Liver (tissue), 9 donors: Measurements from ENCODE around the gene TUBA4A. TPM values are rescaled to one million over a fixed set of nuclear protein-coding genes. Genes with fewer than 3 reads are reported as not detected.
"Not testable (repeated sequence)": the region's sequence is repeated elsewhere in the genome, so short reads cannot be mapped to it uniquely, and the experiment has no call there.

Experiments used
- DNase-seq: peaks from one replicate; pipeline ENCODE4 v3.0.0-alpha.2; 2017; ENCODE audit warnings: low spot score
- H3K27ac ChIP-seq, 2 donors: one replicate each; pipeline ENCODE4 v1.7.0; 2013; ENCODE audit warnings: inconsistent platforms in 2 of 2, low read length in 2 of 2, control low read depth in 1 of 2, low read depth in 1 of 2, mild to moderate bottlenecking in 1 of 2
- H3K27me3 ChIP-seq, 4 donors: one replicate each; pipeline versions ENCODE4 v1.6.1 to v1.7.0; 2013; ENCODE audit warnings: low read length in 3 of 4, inconsistent platforms in 1 of 4, mild to moderate bottlenecking in 1 of 4, moderate library complexity in 1 of 4; ENCODE audit not compliant: control insufficient read depth in 4 of 4, insufficient read depth in 4 of 4
- H3K36me3 ChIP-seq, 4 donors: one replicate each; pipeline versions ENCODE4 v1.6.1 to v1.7.0; 2013; ENCODE audit warnings: low read length in 3 of 4, mild to moderate bottlenecking in 3 of 4, low read depth in 1 of 4, moderate library complexity in 1 of 4; ENCODE audit not compliant: control insufficient read depth in 4 of 4, insufficient read depth in 3 of 4
- H3K4me1 ChIP-seq, 4 donors: one replicate each; pipeline versions ENCODE4 v1.6.1 to v1.7.0; 2013; ENCODE audit warnings: low read length in 3 of 4, mild to moderate bottlenecking in 3 of 4, moderate library complexity in 1 of 4; ENCODE audit not compliant: control insufficient read depth in 4 of 4, insufficient read depth in 4 of 4
- H3K4me3 ChIP-seq, 3 donors: one replicate each; pipeline versions ENCODE4 v1.6.1 to v1.7.0; 2013; ENCODE audit warnings: low read length in 3 of 3, control low read depth in 1 of 3, low read depth in 1 of 3, mild to moderate bottlenecking in 1 of 3
- H3K9ac ChIP-seq, 2 donors: one replicate each; pipeline ENCODE4 v1.7.0; 2013; ENCODE audit warnings: low read length in 2 of 2, mild to moderate bottlenecking in 2 of 2, moderate library complexity in 2 of 2, control low read depth in 1 of 2, low read depth in 1 of 2
- H3K9me3 ChIP-seq, 4 donors: one replicate each; pipeline versions ENCODE4 v1.6.1 to v1.7.0; 2013; ENCODE audit warnings: low read length in 3 of 4; ENCODE audit not compliant: control insufficient read depth in 4 of 4
- EGR1 ChIP-seq, 2 donors: IDR thresholded peaks; 2 replicates each; pipeline ENCODE4 v1.6.1; 2016 to 2018; ENCODE audit warnings: antibody characterized with exemption in 2 of 2, low read depth in 2 of 2
- FOXA1 ChIP-seq: IDR thresholded peaks from 2 replicates; pipeline ENCODE4 v1.6.1; 2016; ENCODE audit warnings: antibody characterized with exemption
- FOXA2 ChIP-seq: IDR thresholded peaks from 2 replicates; pipeline ENCODE4 v1.6.1; 2016; ENCODE audit warnings: antibody characterized with exemption
- GABPA ChIP-seq, 2 donors: IDR thresholded peaks in 1 of 2; conservative IDR thresholded peaks in 1 of 2; 2 replicates each; pipeline ENCODE4 v1.6.1; 2016; ENCODE audit warnings: antibody characterized with exemption in 2 of 2, mild to moderate bottlenecking in 1 of 2, moderate library complexity in 1 of 2
- HNF4A ChIP-seq, 2 donors: conservative IDR thresholded peaks; 2 replicates each; pipeline ENCODE4 v1.6.1; 2016; ENCODE audit warnings: antibody characterized with exemption in 2 of 2, mild to moderate bottlenecking in 2 of 2
- HNF4G ChIP-seq: IDR thresholded peaks from 2 replicates; pipeline ENCODE4 v1.6.1; 2016; ENCODE audit warnings: antibody characterized with exemption
- JUND ChIP-seq, 2 donors: IDR thresholded peaks; 2 replicates each; pipeline ENCODE4 v1.6.1; 2016; ENCODE audit warnings: antibody characterized with exemption in 2 of 2
- NR2F2 ChIP-seq: IDR thresholded peaks from 2 replicates; pipeline ENCODE4 v1.6.1; 2016; ENCODE audit warnings: antibody characterized with exemption
- RAD21 ChIP-seq, 2 donors: IDR thresholded peaks; 2 replicates each; pipeline ENCODE4 v1.6.1; 2016; ENCODE audit warnings: antibody characterized with exemption in 2 of 2, mild to moderate bottlenecking in 2 of 2
- RXRA ChIP-seq, 2 donors: IDR thresholded peaks; 2 replicates each; pipeline ENCODE4 v1.6.1; 2017 to 2018; ENCODE audit warnings: antibody characterized with exemption in 2 of 2, mild to moderate bottlenecking in 1 of 2
- SP1 ChIP-seq: IDR thresholded peaks from 2 replicates; pipeline ENCODE4 v1.6.1; 2018; ENCODE audit warnings: antibody characterized with exemption, mild to moderate bottlenecking
- TAF1 ChIP-seq: conservative IDR thresholded peaks from 2 replicates; pipeline ENCODE4 v1.6.1; 2016; ENCODE audit warnings: antibody characterized with exemption, mild to moderate bottlenecking
- YY1 ChIP-seq: IDR thresholded peaks from 2 replicates; pipeline ENCODE4 v1.6.1; 2016; ENCODE audit warnings: antibody characterized with exemption, mild to moderate bottlenecking
- ZBTB33 ChIP-seq: IDR thresholded peaks from 2 replicates; pipeline ENCODE4 v1.6.1; 2016; ENCODE audit warnings: antibody characterized with exemption
- WGBS: extraction: QIAGEN DNeasy Blood & Tissue Kit; methylation state at CpG from one replicate; pipeline ENCODE4 v1.1.7; 2013; 5-methylcytosine and 5-hydroxymethylcytosine counted together
- polyA plus RNA-seq, 2 donors: library from polyadenylated mRNA; stranded (reverse) in 1 of 2; unstranded in 1 of 2; fragments of 200-250 nt in 1 of 2; fragments of >200 nt in 1 of 2; fragmentation: Nextera tagmentation in 1 of 2; extraction: Ambion mirVana in 1 of 2; gene quantifications; one replicate each; pipeline versions ENCODE4 v1.2.1 to v1.2.3, GENCODE V29; 2013 to 2015
- total RNA-seq, 2 donors: library from RNA; depleted of rRNA; stranded (reverse); fragments of >200 nt; gene quantifications; one replicate each; pipeline ENCODE4 v1.2.3, GENCODE V29; 2014
- TF ChIP-seq, protein P1 (sequence below): IDR thresholded peaks from 2 replicates; pipeline ENCODE4 v1.6.1; 2016; ENCODE audit warnings: antibody characterized with exemption
- TF ChIP-seq, protein P2 (sequence below): IDR thresholded peaks from 2 replicates; pipeline ENCODE4 v1.6.1; 2016; ENCODE audit warnings: antibody characterized with exemption
- TF ChIP-seq, protein P3 (sequence below): IDR thresholded peaks from 2 replicates; pipeline ENCODE4 v1.6.1; 2016; ENCODE audit warnings: antibody characterized with exemption, mild to moderate bottlenecking
- TF ChIP-seq, protein P4 (sequence below): fragments of 150-350 bp; IDR thresholded peaks from 2 replicates; pipeline ENCODE4 v1.5.1; 2017; ENCODE audit warnings: improper control_type of control experiment, low read depth, low read length; ENCODE audit not compliant: missing input control
- donor health status: healthy.
- donor health status: healthy.
- donor health status: healthy.
- donor health status: healthy.
- donor health status: healthy.

TUBA4A gene
- total and polyA plus RNA-seq, 4 donors, result 16.2 to 63.1 (median 31.6) TPM

- H3K4me1 ChIP-seq, result no peaks in the 10 kb centered on the region
- WGBS, result 86% methylated on average over 10 of the region's 10 CpGs
- no peaks in the 10 kb centered on the region for H3K27me3 ChIP-seq
- TF ChIP-seq, protein P1, sequence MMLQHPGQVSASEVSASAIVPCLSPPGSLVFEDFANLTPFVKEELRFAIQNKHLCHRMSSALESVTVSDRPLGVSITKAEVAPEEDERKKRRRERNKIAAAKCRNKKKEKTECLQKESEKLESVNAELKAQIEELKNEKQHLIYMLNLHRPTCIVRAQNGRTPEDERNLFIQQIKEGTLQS, result no peak
- TF ChIP-seq NR2F2, result no peak
- TF ChIP-seq YY1, result no peak
- TF ChIP-seq FOXA2, result no peak
- TF ChIP-seq HNF4A (conservative IDR thresholded peaks at IDR 0.05), result no peak
- no peak overlapping the region for H3K9ac ChIP-seq
- DNase-seq, result no peak
- no peaks in the 10 kb centered on the region for H3K9me3 ChIP-seq
- H3K27ac ChIP-seq, result no peak overlapping the region
- no peak overlapping the region for H3K4me3 ChIP-seq
- peaks cover 7 to 29% (median 23%) of the 10 kb centered on the region in 4 donors for H3K36me3 ChIP-seq
Observed at GRCh38 chr2:219287580-219288265, 34.0 kb upstream of the TUBA4A start.

DNA sequence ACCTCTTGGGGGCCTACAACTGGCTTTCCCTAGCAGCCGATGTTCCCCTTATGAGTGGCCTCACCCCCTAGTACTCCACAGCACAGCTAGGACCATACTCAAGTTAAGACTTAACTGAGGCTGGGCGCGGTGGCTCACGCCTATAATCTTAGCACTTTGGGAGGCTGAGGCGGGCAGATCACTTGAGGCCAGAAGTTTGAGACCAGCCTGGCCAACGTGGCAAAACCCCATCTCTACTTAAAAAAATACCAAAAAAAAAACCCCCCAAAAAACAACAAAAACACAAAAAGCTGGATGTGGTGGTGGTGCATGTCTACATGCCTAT, 33.4 kb upstream of the TUBA4A start:
- H3K9me3 ChIP-seq, H3K27ac ChIP-seq, H3K4me3 ChIP-seq, H3K27me3 ChIP-seq, H3K4me1 ChIP-seq, H3K9ac ChIP-seq, DNase-seq: not testable (repeated sequence)
- H3K36me3 ChIP-seq, result peaks cover 7 to 35% (median 29%) of the 10 kb centered on the region in 4 donors
- WGBS, result 91% methylated on average over 6 of the region's 6 CpGs

- no peak for DNase-seq
- no peak for TF ChIP-seq ZBTB33
- no peak for TF ChIP-seq RXRA (IDR thresholded peaks at IDR 0.05)
- no peak for TF ChIP-seq YY1
- no peak for TF ChIP-seq SP1
- no peak for TF ChIP-seq HNF4G
- TF ChIP-seq, protein P2, sequence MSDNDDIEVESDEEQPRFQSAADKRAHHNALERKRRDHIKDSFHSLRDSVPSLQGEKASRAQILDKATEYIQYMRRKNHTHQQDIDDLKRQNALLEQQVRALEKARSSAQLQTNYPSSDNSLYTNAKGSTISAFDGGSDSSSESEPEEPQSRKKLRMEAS, result no peak
- TF ChIP-seq EGR1 (IDR thresholded peaks at IDR 0.05; ENCODE audit: low read depth in 2 of 2), result no peak
- TF ChIP-seq, protein P3, sequence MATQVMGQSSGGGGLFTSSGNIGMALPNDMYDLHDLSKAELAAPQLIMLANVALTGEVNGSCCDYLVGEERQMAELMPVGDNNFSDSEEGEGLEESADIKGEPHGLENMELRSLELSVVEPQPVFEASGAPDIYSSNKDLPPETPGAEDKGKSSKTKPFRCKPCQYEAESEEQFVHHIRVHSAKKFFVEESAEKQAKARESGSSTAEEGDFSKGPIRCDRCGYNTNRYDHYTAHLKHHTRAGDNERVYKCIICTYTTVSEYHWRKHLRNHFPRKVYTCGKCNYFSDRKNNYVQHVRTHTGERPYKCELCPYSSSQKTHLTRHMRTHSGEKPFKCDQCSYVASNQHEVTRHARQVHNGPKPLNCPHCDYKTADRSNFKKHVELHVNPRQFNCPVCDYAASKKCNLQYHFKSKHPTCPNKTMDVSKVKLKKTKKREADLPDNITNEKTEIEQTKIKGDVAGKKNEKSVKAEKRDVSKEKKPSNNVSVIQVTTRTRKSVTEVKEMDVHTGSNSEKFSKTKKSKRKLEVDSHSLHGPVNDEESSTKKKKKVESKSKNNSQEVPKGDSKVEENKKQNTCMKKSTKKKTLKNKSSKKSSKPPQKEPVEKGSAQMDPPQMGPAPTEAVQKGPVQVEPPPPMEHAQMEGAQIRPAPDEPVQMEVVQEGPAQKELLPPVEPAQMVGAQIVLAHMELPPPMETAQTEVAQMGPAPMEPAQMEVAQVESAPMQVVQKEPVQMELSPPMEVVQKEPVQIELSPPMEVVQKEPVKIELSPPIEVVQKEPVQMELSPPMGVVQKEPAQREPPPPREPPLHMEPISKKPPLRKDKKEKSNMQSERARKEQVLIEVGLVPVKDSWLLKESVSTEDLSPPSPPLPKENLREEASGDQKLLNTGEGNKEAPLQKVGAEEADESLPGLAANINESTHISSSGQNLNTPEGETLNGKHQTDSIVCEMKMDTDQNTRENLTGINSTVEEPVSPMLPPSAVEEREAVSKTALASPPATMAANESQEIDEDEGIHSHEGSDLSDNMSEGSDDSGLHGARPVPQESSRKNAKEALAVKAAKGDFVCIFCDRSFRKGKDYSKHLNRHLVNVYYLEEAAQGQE, result no peak
- TF ChIP-seq FOXA2, result no peak
- TF ChIP-seq, protein P4, sequence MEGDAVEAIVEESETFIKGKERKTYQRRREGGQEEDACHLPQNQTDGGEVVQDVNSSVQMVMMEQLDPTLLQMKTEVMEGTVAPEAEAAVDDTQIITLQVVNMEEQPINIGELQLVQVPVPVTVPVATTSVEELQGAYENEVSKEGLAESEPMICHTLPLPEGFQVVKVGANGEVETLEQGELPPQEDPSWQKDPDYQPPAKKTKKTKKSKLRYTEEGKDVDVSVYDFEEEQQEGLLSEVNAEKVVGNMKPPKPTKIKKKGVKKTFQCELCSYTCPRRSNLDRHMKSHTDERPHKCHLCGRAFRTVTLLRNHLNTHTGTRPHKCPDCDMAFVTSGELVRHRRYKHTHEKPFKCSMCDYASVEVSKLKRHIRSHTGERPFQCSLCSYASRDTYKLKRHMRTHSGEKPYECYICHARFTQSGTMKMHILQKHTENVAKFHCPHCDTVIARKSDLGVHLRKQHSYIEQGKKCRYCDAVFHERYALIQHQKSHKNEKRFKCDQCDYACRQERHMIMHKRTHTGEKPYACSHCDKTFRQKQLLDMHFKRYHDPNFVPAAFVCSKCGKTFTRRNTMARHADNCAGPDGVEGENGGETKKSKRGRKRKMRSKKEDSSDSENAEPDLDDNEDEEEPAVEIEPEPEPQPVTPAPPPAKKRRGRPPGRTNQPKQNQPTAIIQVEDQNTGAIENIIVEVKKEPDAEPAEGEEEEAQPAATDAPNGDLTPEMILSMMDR, result no peak
- no peak for TF ChIP-seq GABPA (IDR thresholded peaks at IDR 0.05 in 1 of 2, conservative IDR thresholded peaks at IDR 0.05 in 1 of 2)
- no peak for TF ChIP-seq HNF4A (conservative IDR thresholded peaks at IDR 0.05)
- TF ChIP-seq NR2F2, result no peak
- TF ChIP-seq JUND (IDR thresholded peaks at IDR 0.05), result no peak
- TF ChIP-seq FOXA1, result no peak
- no peak for TF ChIP-seq RAD21 (IDR thresholded peaks at IDR 0.05)
- TF ChIP-seq, protein P1, result no peak
- TF ChIP-seq TAF1, result no peak
- 86% methylated on average over 12 of the region's 12 CpGs for WGBS
- H3K4me3 ChIP-seq, result no peak overlapping the region
- no peaks in the 10 kb centered on the region for H3K4me1 ChIP-seq
- H3K27ac ChIP-seq, result no peak overlapping the region
- H3K9me3 ChIP-seq, result no peaks in the 10 kb centered on the region
- H3K27me3 ChIP-seq, result no peaks in the 10 kb centered on the region
- H3K36me3 ChIP-seq, result peaks cover 7 to 40% (median 32%) of the 10 kb centered on the region in 4 donors
- no peak overlapping the region for H3K9ac ChIP-seq
Observed at GRCh38 chr2:219286436-219287115, 32.9 kb upstream of the TUBA4A start.
